GM21423 (cell line): Measurements from ENCODE around the gene KRTAP10-1.

Experiments used
- ATAC-seq: cut with Tn5 transposase; IDR thresholded peaks from one replicate; pipeline ENCODE4 v1.9.1; 2021; ENCODE audit warnings: mild to moderate bottlenecking, moderate library complexity; ENCODE audit not compliant: unreplicated experiment

The KRTAP10-1 gene

GRCh38 chr21:44492567-44493385 lies 47.2 kb downstream of the KRTAP10-1 start:
- ATAC-seq: no peak

GRCh38 chr21:44490816-44491215 lies 49.2 kb downstream of the KRTAP10-1 start:
- ATAC-seq: no peak

- ATAC-seq: no peak
Observed at GRCh38 chr21:44490405-44490804, 49.6 kb downstream of the KRTAP10-1 start.

GRCh38 chr21:44489962-44490361 lies 50.0 kb downstream of the KRTAP10-1 start:
- ATAC-seq: no peak
